Stimulated activated naive CD8-positive, alpha-beta T cell treated with anti-CD3 and anti-CD28 coated beads, Interleukin-15, Interleukin-2, amounts not matched to agents 100 U/mL and 50 U/mL, for 24 hours (primary cell): ENCODE data around the gene ITGB5.
A peak's percentile ranks its signal among the peaks of the same experiment; 100 is the strongest.

Source experiments
- ATAC-seq: fragments of 150-1000 bp; cut with Tn5 transposase; one replicate; pipeline ENCODE4 v1.10.0; 2021
- DNase-seq: peaks from one replicate; pipeline ENCODE4 v3.0.0; 2021

Gene ITGB5

DNA sequence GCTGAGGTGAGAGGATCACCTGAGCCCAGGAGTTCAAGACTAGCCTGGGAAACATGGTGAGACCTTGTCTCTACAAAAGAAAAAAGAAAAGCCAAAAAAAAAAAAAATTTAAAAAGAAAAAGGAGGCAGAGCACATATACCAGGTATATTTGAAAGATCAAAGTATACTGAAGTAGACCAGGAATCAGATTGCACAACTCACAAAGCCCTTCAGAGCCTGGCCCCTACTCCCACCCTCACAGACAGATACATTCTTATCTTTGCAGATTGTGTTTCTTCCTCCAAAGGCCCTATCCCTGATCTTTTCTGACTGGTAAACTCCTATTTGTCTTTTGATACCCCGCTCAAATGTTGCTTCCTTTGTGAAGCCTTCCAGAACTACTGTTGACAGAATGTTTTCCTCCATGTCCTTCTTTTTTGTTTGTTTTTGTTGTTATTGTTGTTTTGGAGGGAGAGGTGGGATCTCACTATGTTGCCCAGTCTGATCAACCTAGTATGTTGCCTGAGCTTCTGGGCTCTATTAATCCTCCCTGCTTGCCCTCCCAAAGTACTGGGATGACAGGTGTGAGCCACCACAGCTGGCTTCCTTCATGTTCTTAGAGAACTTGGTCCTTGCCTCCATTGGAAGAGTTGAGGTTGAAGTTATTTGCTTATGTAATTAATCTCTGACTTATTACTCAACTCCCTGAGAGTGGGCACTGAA is 9.8 kb upstream of the ITGB5 start:
- DNase-seq (no peak), ATAC-seq (no peak)

DNA sequence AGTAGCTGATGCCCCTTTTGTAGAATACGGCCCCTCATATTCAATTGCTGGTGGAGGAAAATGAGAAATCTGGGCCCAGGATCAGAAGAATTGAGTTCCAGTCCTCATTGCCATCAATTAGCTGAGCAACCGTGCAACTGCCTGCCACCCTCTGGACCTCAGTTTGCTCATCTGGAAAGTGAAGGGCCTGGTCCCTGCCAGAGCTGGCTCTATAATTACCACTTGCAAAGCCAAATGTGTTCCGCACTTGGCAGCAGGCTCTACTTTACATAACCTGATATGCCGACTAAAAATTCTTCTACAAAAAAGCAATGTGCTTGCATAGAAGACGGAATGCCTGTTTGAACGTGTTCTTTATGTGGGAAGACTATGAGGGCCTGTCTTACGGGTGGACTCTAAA is 8.6 kb upstream of the ITGB5 start:
- ATAC-seq (no peak), DNase-seq (no peak)

DNA sequence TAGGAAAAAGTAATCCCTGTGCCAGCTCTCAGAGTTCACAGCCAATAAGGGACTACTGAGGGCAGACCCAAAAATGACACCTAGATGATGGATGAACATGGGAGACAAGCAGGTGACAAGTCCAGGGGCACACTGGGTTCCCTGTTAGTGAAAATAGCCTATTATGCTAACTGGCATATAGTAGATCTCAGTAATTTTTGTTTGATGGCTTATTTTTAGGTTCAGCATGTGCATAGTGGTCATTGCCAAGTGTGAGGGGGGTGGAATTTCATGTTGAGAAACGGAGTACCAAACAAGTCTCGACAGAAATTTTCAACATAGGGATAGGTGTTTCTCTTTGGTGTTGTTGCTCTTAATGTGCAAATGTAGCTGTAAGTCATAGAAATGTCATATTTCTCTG is 6.4 kb upstream of the ITGB5 start:
- no peak for ATAC-seq

DNA sequence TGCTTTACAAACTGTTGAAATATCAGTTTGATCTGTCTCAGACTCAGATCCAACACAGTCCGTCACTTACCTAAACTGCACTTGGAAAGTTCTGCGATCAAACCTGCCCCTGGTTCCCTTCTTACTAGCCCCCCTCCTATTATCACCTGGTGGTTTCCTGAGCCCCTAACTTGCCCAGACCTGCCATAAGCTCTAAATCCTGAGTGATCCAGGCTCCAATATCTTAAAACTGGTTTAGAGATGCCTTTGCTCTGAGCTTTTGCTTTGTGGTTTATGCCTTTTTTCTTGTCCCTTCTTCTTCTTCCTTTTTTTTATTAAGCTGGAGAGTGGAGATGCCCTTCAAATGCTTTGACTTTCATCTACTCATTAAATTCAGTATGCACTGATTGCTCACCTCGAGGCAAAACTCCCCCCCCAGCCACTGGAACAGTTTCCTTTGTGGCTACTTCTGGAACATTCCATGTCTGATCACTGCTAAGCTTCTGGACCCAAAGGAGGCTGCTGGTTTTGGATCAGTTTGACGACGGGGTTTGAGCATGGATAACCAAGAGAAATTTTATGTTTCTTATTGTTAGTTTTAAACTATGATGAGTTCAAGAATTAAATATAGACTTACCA is 3.5 kb upstream of the ITGB5 start:
- ATAC-seq: no peak
- no peak for DNase-seq

More for the DNA sequence above, 6.4 kb upstream of the ITGB5 start:
- DNase-seq: no peak

DNA sequence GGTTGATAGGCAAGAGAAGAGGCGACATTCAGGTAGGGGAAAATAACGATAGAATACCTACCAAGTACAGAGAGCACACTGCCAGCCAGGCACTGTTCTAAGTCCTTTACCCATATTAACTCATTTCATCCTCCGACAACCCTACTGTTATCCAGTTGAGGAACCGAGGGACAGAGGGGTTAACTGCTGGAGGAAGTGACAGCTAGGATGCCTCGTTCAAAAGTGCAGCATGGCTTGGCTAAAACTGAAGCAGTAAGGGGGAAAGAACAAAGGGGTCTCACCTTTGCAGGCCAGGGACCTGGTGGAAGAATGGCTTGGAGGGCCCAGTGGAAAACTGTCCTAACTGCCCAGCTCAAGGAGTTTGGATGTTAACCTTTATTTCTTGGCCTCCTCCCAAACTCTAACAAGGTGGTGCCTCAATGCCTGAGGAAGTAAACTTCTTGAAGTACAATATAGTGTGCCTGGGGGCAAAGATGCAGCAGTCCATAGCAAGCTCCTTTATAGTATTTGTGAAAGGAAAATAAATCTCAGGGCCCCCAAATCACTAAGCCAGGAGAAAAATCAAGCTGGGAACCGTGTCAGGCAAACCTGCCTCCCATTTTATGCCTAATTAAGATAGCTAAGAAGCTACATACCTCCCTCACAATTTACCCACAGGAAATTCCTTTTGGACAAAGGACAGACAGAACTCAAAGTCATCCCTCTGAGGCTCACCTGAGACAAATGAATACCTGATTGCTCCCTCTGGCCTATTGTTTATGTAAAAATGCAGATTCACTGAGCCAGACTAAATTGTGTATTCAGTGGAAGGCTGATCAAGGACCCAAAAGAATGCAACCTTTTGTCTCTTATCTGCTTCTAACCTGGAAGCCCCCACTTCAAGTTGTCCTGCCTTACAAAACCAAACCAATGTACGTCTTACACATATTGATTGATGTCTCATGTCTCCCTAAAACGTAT is 1.6 kb upstream of the ITGB5 start:
- no peak for DNase-seq
- no peak for ATAC-seq

DNA sequence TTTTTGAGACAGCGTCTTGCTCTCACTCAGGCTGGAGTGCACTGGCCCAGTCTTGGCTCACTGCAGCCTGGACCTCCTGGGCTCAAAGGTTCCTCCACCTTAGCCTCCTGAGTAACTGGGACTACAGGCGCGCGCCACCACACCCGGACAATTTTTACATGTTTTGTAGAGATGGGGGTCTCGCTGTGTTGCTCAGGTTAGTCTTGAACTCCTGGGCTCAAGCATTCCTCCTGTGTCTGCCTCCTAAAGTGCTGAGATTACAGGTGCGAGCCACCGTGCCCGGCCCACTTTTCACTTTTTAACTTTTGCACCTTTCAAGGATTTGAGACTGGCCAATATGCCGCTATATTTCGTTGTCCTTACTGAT is 750 bp upstream of the ITGB5 start:
- DNase-seq (no peak), ATAC-seq (no peak)

DNA sequence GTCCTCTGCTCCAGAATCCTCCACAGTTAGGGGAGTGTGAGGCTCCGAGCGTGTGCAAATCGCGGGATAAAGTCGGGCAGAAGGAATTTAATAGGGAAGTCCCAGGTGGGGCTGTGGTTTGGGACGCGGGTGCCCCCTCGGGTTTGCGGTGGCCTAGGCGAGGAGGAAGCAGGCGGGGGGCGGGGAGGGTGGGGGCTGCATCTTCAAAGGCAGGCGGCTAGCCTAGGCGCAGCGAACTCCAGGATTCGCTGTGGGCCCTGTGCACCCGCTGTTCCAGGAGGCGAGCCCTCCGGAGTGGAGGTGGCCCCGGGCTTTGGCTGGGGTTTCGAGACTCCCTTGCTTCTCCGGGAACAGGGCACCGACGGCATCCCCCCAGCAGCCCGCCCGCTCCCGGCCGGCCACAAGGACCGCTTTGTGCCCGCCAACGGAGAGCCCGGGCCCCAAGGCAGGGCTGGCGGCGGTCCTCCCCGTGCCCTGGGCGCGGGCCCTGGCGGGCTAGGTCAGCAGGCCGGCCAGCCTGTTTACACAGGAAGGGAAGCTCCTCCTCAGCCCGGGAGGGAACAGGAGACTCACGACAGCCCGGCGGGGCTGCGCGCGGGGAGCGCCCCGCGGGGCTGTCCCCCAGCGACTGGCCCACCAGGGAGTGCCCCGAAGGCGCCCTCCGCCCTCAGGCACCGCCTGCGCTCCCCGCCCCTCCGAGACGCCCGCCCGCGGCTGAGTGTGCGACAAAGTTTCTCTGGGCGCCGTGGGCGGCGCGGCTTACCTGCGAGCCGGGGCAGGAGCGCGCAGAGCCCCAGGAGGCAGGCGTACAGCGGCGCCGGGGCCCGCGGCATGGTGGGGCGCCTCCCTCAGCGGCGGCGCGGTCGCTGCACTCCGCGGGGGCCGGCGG is 753 bp downstream of the ITGB5 start:
- DNase-seq (peak; percentile 52), ATAC-seq (peak; percentile 65)

DNA sequence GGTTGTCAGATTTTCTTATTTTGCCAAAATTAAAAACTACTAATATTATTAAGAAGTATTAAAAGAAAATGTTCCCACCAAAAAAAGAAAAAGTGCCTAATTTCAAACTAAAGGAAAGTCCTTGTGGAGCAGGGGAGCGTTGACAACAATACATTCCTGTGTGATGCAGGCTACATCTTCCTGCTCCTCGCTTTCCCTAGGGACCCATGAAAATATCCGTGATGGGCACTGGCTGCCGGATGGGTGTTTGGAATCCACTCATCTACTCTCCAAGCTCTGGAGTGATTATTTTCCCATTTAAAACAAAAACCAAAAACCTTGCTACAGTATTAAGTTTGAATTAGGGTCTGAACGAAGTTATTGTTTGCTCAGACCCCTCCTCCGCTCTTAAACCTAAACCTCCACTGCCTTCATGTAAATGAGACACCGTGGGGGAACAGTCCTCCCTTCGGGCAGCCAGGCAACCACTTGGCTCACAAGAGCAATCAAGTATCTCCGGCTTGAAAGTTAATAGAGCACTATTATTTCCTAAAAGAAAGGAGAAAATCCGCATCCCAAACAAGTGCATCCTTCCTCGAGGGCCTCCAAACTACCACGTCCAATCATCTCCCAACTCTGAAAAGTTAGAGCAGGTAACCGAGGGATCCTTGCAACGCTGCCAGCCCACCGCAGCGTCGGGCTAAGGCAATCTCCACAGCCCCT is 1.5 kb downstream of the ITGB5 start:
- ATAC-seq (no peak), DNase-seq (no peak)

DNA sequence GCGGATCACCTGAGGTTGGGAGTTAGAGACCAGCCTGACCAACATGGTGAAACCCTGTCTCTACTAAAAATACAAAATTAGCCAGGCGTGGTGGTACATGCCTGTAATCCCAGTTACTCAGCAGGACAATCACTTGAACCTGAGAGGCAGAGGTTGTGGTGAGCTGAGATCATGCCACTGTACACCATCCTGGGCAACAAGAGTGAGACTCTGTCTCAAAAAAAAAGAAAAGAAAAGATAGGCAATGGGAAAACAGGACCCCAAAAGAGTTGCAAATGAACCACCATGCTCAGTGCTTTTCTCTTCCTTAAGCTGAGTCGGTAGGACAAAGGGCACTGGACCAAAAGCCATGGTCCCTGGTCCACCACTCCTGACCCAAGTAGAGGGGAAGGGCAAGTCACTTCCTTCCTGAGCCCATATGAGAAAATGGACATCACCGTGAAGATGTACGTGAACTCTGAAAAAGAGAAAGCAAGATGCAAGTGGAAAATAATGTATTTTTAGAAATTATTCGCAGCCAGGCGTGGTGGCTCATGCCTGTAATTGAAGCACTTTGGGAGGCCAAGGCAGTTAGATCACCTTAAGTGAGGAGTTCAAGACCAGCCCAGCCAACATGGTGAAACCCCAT is 2.6 kb downstream of the ITGB5 start:
- ATAC-seq: no peak
- no peak for DNase-seq

DNA sequence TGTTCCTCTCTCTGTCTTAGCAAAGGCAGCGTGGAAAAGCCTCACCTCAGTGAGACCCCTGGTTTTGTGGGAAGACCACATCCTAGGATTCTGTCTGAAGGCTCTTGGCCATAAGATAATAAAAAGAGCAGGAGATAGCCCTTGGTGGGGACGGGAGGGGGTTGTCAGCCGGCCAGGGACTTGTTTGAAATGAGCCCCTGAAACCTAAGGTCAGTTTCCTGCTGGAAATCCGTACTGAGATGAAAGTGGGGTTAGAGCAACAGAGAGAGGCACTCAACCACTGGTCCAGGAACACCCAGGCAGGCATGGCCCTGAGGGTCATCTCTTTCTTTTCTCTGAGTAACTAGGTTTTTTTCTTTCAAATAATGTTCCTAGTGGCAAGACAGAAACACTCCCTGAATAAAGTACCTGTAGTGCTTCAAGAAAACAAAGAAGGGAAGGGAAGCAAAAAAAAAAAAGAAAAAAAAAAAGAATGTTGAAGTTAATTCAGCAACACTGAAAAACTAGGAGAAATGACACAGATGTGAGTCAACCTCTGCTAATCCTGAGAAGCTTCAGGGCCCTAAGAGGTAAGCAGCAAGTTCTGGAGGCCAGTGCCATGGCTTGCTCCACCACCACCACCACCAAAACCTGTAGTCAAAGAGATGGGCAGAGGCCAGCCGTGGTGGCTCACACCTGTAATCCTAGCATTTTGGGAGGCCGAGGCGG is 3.2 kb downstream of the ITGB5 start:
- DNase-seq (no peak), ATAC-seq (no peak)

DNA sequence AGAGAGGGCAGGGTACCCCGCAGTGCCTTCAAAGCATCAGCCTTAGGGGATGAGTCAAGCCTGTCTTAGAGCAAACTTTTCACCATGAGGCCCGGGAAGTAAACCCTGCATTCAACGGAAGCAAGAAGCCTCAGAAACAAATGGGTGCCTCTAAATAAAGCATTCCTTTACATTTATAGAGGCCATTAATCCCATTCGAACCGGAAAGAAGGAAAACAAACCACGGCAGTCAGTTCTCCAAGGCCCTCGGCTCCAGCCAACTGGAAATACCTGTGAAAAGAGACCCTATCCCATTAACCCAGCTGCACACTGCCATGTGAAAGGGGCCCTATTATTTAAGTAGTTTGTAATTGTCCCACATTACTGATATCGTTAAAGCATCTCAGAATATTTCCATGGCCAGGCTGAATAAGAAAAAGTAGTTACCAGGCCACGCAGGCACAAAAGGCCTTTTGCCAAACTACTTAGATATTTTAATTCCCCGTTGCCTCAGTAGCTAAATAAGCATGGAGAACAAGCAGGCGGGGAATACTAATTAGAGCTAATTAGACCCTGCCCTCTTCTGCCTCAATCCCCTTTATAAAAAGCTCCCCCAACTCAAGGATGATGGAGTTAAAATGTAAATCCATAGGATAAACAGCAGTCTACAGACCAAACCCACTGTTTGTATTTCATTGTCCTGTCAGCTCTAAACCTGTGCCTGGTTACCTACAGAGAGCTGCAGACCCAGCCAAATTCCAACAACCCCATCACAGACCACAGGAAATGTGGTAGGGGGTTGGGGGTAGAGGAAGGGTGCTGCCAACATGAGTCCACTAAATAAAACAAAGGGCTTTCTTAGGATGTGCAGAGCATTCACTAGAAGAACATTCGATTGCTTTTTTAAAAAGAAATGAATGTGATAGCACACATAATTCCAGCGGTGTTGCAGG is 4.1 kb downstream of the ITGB5 start:
- ATAC-seq: no peak
- DNase-seq: no peak

DNA sequence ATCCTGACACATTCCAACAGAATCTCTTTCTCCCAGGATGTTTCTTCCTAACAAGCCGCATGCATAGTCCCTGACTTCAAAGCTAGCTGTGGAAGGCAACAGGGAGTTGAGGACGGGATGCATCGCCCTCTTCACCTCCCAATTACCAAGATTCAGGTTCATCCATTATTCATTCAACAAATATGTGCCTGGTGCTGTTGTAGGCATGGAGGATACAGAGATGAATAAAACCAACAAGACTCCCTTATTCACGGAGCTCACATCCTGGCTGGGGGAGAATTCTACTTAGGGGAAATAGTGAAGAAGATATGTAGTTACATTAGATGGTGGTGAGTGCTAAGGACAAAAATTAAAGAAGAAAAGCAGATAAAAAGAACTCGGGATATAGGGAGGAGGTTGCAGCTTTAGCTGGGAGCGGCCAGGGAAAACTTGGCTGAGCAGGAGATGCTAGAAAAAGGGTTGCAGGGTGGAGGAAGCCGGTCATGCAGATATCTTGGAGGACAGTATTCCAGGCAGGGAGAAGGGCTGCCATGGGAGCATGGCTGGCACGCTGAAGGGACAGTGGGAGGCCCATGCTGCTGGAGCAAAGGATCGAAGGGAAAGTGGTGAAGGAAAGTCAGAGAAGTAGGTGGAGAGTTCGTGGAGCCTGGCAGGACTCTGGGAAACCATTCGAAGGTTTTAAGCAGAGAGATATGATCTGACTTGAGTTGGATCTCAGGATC is 5.0 kb downstream of the ITGB5 start:
- DNase-seq: no peak
- no peak for ATAC-seq

DNA sequence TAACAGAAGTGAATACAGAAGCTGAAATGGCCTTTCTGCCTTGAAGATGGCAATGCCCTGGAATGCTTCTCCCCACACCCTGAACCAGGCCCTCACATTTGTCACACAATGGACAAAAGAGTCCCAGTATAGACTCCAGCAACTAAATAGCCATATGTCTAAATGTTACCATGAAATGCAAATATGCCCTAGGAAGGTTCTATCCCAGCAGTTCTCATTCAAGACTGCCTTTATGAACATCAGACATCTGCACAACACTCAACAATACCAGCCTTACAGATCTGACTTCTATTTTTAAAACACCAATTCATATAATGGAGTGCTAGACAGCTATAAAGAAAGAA is 7.9 kb downstream of the ITGB5 start:
- DNase-seq (no peak), ATAC-seq (no peak)

DNA sequence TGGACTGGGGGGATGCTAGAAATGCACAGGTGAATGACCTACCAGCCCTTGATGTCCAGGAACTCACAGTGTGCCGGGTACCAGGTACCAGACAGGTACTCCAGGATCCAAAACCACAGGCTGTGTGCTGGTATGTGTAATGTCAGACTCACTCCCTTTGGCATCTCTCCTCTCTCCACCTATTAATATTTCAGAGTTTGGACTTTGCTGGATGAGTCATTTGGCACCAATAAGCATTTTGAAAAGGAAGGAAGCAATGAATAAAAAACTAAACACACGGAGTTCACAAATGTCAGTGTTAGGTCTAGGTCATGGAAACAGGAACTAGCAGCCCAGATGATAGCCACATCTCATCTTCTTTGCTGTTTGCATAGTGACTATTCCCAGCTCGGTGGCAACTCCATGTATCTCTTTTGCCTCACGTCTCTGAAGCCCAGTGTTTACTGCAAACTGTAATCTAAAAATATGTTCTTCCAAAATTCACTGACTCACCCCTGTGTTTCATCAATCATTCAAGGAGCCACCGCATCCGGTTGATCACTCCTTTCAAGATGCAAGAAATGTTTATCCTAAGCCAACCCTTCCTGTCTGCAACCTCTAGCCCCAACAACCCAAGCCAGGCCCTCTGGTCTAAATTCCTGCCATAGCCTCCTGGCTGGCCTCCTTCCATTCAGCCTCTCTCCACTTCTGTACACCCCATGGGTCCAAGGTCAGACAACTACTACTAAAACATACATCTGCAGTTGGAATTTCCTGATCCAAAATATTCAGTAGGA is 8.4 kb downstream of the ITGB5 start:
- peak; percentile 70 for ATAC-seq
- no peak for DNase-seq

DNA sequence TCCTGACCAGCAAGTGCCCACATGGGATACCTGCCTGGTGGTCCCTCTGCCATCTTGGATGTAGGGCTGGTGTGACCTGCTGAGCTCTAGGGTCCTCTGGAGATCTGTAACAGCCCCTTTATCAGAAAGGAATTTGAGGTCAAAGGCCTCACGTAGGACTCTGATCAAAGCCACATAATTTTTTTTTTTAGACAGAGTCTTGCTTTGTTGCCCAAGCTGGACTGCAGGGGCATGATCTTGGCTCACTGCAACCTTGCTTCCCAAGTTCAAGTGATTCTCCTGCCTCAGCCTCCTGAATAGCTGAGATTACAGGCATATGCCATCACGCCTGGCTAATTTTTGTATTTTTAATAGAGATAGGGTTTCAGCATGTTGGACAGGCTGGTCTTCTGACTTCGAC is 9.5 kb downstream of the ITGB5 start:
- no peak for ATAC-seq
- DNase-seq: no peak

DNA sequence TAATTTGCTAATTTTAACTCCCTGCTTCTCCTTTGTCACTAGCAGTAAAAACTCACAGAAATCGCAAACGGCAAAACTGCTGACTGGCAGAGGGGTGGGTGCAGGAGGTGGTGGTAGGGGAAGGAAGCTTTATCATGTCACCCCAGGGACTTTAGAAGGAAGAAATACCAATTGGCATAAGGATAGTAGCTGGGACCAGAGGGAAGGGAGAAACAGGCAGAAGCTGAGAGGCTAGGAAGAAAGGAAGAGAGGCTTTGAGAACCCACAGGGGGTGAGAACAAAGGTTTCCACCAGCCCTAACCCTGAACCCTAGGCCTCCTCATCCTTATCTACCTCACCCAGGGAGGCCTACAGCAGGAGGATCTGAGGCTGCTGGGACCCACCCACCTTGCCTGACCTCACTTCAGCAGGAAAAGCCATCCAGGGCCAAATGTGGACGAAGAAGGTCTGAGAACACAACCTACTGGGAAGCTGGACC is 10.7 kb downstream of the ITGB5 start:
- DNase-seq: no peak
- no peak for ATAC-seq

DNA sequence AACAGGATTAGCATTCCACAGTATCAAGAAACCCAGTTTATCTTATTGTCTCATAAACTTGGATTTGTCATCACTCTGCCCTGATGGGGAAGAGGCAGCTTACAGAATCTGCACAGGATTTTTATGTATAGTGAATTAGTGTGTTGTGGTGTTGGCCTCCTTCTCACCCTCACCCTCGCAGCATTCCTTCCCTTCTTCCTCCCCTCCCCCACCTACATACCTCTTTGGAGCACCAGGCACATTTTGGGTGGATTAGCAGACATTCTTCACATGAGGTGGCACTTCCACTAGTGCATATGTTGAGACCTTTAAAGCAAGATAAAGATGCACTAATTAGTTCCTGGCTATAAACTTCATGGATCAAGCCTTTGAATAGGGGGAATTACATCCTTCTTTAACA is 13.9 kb downstream of the ITGB5 start:
- DNase-seq (no peak), ATAC-seq (no peak)

DNA sequence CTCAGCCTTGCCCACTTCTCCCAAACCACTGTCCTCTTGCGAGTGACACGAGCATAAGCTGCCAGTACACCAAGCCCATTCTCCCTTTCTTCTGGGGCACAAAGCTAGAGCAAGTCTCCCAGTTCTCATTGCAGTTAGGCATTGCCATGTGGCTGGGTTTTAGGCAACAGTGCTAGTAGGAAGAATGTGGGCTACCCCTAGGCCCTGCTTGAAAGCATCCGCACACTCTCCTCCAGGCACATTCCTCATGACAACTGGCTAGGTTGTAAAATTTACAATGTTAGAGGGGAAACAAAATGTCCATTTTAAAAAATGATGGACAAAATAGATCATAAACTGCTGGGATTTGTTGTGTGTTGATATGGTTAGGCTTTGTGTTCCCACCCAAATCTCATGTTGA is 19.7 kb downstream of the ITGB5 start:
- DNase-seq: no peak
- ATAC-seq: no peak
